22Rv1 (cell line): ENCODE measurements around the gene SLC45A1.
A peak's percentile ranks its signal among the peaks of the same experiment; 100 is the strongest.

Source experiments
- ZFX ChIP-seq: fragments of 450-650 bp; IDR thresholded peaks from 2 replicates; pipeline ENCODE4 v1.6.1; 2017; ENCODE audit warnings: antibody characterized with exemption, borderline replicate concordance
- TF ChIP-seq, protein P1 (sequence below): fragments of 450-650 bp; IDR thresholded peaks from 2 replicates; pipeline ENCODE4 v1.5.1; 2017; ENCODE audit warnings: mild to moderate bottlenecking

DNA sequence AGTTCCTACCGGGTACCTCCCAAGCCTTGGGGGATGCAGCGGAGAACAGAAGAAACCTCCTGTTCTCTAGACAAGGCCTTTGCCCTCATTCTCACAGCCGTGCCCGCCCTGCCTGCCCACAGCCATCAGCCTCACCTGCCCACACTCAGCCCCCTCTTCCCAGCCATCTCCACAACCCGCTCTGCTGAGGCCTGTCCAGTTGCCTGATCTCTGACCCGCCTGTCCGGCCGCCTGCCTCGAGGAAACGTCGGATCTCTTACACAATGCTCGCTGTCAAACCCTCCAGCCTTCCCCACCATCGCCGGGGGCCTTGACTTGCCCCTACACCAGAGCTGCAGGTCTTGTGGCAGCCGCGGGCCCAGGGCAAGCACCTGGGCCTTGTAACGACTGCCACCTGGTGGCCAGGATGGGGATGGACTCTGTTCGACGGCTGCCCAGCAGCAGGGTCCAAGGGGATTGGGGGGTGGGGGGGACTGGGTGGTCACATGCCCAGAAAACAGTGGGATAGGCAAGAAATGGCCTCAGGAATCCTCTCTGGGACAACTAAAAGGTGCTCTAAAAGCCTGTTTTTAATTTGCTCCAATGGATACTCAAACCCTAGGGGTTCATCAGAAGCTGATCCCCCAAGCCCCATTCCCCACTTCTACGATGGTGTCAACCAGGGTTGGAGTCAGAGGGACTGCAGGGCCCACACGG lies 31.0 kb downstream of the SLC45A1 start:
- TF ChIP-seq, protein P1, sequence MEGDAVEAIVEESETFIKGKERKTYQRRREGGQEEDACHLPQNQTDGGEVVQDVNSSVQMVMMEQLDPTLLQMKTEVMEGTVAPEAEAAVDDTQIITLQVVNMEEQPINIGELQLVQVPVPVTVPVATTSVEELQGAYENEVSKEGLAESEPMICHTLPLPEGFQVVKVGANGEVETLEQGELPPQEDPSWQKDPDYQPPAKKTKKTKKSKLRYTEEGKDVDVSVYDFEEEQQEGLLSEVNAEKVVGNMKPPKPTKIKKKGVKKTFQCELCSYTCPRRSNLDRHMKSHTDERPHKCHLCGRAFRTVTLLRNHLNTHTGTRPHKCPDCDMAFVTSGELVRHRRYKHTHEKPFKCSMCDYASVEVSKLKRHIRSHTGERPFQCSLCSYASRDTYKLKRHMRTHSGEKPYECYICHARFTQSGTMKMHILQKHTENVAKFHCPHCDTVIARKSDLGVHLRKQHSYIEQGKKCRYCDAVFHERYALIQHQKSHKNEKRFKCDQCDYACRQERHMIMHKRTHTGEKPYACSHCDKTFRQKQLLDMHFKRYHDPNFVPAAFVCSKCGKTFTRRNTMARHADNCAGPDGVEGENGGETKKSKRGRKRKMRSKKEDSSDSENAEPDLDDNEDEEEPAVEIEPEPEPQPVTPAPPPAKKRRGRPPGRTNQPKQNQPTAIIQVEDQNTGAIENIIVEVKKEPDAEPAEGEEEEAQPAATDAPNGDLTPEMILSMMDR, result peak; percentile 90
- no peak for TF ChIP-seq ZFX
